Non-pigmented ciliary epithelial cell (primary cell): ENCODE data around the gene GFRA1.

Source experiments
- DNase-seq: peaks from one replicate; pipeline ENCODE4 v3.0.0-alpha.2; 2010; ENCODE audit warnings: low read depth

The GFRA1 gene, protein sequence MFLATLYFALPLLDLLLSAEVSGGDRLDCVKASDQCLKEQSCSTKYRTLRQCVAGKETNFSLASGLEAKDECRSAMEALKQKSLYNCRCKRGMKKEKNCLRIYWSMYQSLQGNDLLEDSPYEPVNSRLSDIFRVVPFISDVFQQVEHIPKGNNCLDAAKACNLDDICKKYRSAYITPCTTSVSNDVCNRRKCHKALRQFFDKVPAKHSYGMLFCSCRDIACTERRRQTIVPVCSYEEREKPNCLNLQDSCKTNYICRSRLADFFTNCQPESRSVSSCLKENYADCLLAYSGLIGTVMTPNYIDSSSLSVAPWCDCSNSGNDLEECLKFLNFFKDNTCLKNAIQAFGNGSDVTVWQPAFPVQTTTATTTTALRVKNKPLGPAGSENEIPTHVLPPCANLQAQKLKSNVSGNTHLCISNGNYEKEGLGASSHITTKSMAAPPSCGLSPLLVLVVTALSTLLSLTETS

DNA sequence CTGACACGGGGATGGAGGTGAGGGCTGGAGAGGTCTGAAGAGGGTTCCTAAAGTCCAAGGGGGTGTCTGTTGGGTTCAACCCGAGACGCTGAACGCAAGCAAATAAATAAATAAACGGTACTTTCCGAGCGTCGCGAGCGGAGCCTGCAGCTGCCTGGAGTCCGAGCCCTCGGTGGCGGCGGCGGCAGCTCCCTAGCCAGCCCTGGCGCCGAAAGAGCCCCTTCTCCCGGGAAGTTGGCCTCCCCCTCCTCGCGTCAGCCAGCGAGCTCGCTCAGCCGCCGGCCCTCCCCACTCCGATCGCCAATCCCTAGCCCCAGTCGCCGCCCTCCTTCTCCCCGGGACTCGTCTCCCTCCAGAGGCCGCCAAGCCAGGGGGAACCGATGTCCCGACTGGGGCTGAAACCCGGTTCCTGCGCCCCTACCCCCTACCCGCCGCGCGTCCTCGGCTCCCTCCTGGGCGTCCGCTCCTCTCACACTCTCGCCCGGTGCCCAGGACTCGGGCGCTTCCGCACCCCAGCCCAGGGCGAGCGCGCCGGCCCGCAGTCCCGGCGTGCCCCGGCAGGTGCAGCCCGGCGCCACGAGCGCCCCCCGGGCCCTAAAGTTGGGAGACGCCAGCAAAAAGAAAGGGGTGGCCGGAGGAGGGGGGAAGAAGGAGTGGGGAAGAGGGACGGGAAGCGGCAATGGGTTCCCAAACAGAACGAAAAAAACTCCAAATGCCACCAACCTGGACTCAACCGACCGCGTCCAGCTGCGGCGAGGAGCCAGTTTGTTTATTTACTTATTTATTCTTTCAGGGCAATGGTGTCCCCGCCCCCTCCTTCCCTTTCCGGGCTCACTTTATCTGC, at the start of gene GFRA1:
Gene GFRA1 (minus strand): TSS at position 767 of the 844 bp plus-strand sequence. CDS start 1,177 bp downstream, outside the sequence.
- no peak for DNase-seq

DNA sequence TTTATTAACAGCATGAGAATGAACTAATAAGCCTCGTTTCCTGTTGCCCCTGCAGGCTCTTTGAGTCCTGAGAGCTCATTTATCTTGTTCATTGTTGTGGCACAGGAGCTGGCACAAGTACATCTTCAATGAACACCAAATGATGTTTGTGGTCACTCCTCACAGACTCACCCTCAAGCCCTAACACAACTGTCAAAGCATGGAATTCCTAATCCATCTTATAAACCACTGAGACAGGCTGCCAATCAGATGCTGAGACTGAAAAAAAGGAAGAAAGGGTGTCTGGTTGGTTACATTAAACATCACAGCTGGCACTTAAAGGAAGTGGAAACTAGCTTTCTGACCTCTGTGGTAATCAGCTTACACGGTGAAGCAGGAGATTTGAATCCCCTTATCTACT, 43.5 kb upstream of the GFRA1 start:
- DNase-seq: no peak

DNA sequence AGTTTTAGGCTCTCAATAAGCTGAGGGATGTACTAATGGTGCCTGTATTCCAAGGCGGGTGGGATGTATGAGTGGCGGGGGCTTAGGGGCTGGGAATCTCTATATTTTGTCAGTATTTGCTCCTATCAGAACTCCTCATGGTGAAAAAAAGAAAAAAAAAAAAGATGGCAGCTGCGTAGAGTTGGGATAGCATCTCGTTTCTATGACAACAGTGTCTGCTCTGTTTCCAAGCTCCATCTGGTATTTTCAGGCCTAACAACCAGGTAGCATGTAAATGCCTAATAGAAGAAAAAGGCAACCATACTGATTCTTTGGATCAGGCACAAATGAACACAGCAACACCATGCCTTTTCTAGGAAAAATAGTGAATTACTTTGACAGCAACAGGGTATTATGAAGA, 39.5 kb upstream of the GFRA1 start:
- DNase-seq: no peak

DNA sequence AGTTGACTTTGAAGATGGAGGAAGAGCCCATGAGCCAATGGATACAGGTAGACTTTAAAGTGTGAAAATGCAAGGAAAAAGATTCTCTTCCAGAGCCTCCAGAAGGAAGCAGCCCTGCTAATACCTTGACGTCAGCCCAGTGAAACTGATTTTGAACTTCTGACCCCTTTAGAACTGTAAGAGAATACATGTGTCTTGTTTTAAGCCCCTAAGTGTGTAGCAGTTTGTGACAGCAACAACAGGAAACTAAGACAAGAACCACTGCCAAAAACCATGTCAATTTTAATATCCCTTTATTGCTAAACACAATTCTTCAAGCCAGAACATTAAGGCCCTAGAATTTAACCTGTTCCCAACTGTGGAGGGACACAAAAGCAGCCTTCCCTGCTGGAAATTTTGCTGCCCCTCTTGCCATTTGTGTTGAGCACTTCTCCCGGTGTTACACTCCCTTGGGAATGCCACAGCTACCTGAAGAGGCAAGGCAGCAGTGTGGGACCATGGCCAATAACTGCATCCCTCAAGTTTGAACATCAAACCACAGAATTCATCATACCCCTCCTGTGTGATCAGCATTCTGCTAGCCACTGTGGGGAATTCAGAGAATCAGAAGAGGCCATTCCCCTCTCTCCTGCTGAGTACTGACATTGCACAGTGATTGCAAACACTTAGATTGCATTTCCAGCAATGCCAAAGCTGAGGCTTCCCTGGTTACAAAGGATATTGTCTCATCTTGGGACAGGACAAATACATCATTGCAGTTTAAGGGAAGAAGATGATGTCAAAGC, 38.9 kb upstream of the GFRA1 start:
- DNase-seq: no peak

DNA sequence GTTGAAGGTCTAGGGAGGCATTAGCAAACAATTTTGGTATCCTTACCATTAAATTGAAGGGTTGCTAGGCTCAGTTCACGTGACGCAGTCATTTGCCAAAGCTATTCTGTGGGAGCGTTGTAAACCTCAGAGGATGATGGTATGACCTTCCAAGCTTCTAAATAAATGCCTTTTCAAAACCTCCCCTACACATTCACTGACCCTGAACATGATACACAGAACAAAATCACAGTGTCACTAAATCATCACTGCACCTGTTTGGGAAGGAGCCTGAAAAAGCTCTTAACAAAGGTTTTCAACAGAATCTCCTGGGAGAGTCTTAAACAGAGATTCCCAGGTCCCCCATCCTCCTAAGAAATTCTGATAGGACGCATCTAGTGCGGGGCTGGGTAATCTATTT, 38.0 kb upstream of the GFRA1 start:
- no peak for DNase-seq

DNA sequence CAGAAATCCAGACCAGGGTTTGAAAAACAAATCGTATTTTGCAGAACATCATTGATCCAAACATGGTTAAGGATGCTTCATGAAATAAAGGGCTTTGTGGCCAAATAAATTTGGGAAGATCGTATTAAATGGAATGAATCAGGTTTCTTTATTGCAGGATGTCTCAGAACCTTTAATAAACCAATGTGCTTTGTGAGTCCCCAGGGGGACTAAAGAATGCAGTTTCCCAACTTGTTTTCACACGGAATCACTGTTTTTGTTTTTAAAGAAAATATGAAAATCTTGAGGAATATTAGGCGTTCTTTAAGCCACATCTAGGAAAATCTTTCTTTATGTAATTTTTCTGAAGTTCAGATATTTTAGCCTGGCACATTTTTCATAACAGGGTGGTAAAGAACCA, 34.4 kb upstream of the GFRA1 start:
- DNase-seq: no peak

DNA sequence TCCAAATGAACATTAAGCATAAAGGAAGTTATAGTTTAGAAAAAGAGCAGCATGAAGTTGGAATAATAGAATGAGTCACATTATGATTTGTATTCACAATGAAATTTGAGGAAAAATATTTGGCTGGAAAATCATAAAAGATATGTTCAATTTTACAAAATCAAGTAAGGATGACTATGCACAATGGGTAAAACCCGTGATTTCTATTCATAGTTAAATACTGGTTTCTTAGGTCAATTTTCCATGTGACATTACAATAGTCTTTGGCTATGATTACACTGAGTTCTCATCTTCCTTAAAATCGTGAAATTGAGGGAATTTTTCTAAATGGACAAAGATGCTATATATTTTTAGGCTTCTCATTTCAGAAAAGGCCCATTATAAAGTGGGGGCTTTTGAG, 33.8 kb upstream of the GFRA1 start:
- DNase-seq: no peak

DNA sequence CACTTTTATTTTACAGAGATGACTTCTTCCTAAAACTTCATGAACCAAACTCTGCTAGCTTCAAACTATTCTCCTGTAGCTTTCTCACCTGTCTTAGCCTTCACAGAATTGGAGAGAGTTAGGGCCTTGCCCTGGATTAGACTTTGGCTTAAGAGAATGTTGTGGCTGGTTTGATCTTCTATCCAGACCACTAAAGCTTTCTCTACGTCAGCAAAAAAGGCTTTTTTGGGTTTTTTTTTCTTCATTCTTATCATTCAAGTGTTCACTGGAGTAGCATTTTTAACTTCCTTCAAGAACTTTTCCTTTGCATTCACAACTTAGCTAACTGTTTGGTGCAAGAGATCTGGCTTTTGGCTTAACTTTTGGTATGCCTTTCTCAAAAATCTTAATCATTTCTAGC, 31.9 kb upstream of the GFRA1 start:
- DNase-seq: no peak

DNA sequence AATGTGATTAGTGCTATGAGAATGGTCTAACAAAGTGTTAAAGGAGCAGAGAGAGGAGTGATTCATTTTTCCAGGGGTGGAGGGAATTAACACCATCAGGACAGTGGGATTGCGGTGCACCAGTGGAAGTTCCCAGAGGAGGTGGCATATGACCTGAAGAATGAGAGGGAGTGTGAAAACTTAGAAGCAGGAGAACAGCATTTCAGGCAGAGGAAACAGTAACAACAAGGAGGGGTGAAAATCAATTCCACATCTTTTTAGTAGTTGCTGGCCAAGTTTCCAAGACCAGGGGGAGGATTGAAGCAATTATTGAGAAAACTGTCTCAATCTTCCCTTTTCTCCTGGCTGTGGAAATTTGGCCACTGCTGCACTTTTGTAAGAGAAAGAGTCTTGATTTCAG, 27.5 kb upstream of the GFRA1 start:
- no peak for DNase-seq

DNA sequence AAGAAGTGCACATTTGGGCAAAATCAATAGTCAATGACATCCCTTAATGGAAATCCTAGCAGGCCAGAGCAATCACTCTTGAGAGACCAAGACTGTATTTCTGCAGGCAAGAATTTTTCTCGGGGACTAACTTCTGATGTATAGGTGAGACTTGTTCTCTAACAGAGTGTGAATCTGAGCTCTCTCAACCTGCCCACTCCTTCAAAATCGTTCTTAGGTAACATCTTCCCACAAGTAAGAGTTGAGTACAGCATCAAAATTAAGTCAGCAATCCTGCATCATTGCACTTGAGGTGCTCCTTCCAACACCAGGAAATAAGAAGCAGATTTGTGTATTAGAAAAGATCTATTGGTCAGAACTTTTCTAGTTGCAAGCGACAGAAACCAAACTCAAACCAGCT, 25.6 kb upstream of the GFRA1 start:
- no peak for DNase-seq

DNA sequence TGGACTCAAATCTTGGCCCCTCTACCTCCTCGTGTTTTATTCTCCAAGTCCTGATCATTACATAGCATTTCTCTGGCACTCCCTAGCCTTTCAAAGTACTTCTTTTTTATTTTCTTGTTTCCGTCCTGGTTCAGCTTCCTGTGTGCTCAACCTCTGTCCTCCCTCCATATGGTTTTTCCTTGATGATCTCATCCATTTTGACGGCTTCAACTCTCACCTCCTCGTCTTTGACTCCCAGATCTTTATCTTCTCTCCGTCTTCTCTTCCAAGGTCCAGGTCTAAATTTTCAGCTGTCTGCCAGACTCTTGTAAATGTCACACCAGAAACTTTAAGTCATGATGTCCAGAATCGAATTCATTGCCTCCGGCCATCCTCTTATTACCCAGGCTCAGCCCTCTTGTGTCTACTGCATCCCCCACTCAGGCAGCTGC, 23.3 kb upstream of the GFRA1 start:
- DNase-seq: no peak

DNA sequence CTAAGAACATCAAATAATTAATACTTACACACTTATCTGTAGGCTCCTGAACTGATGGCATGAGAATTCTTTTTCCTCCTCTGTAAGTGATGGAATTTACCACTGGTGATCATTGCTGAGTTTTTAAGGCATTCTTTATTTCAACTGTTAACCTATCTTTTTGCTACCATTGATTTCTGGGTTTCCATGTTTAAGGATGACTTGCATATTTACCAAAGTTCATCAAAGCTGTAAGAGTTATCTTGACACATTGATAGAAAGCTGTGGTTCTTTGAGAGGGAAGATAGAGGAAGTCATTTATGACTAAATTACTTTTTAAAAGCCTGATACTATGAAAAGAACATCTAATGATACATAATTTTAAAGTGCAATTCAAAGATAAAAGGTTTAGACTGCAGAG, 19.5 kb upstream of the GFRA1 start:
- no peak for DNase-seq

DNA sequence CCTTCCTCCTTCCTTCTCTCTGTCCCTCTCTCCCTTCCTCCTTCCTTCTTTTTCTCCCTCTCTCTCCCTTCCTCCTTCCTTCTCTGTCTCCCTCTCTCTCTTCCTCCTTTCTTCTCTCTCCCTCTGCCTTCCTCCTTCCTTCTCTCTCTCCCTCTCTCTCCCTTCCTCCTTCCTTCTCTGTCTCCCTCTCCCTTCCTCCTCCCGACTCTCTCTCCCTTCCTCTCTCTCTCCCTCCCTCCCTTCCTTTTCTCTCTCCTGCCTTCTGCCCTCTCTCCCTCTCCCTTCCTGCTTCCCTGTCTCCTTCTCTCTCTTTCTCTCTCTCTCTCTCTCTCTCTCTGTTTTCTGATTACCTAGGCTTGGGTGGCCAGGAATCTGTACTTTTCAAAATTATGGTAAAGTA, 16.6 kb upstream of the GFRA1 start:
- DNase-seq: no peak

DNA sequence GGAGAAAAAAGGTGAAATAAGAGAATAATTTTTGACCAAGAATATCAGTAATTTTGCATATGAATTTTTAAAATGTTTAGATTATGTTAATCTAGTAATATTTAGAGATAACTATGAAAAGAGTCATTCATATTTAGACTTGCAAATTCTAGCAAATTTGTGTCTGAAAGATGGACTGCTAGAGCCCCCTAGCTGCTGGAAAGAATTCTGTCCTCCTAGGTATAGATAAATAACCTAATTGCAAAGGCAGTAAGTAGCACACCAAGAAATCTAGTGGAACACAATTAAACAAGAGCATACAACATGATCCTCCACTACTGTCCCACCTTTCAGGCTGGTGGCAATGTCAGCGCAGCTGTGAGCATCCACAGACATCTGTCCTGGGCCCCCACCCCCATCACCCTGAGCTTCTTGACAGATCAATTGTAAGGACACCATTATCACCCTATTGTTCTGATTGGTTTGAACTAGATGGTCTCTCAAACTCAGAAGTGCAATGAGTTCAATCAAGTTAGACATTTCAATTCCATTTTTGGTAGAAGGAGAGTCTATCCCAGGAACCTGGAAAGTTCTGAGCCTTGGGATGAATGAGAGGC, 15.0 kb upstream of the GFRA1 start:
- DNase-seq: no peak

DNA sequence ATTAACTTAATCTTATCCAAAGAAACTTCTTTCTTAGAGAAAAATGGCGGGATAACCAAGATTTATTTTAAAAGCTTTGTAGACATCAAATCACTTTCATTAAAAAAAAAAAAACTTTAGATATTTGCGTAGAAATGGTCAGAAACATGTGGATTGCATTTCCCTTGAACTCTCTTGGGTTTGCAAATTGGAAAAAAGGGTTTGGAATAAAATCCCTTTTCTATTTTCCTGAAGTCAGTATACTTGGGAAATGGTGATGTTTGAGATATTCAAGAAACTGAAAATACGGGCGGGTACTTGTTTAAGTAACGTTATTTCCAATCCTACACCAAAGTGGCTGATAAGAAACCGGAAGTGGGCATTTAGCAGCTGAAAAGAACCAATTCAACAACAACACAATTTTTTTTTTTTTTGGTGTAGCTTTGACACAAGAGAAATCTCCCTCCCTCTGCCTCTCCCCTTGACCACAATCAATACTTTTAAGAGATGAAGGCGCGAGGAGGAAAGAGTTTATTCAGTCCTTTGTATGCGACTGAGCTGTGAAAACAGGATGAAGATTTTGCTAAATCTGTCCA, 13.7 kb upstream of the GFRA1 start:
- no peak for DNase-seq

DNA sequence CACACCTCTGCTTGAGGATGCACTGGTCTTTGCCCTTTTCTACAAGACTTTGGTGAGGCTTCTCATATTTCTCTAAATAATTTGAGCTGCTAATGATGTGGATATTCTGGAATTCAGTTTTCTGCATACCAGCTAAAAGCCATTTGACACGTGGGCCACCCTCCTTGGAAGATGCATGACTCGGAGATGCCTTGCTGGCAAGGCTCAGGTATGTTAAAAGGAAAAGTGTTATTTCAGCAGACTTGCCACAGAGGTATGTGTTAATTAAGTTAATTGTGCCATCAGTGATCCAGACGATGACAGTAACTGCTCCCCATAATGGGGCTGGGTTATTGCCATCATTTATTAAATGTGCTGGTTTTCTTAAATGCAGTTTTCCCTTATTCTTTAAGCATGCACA, 8.8 kb upstream of the GFRA1 start:
- no peak for DNase-seq

DNA sequence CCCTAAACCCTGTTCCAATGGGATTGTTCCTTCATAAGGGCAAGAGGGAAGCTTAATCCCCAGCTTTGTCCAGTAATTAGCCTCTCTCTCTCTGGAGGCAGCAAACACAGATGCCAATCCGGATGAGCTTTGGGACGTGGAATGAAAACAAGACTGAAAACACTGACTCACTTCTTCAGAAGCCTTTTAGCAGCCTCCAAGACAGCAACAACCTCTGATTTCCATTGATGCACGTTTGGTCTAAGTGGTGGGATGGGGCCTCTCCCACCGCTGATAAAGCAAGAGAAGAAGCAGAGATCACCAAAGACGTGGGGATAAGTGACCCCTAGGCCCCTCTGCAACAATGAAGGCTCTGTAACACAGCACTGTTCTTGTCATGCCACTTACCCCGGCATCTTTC, 5.8 kb upstream of the GFRA1 start:
- peak; percentile 40 for DNase-seq

DNA sequence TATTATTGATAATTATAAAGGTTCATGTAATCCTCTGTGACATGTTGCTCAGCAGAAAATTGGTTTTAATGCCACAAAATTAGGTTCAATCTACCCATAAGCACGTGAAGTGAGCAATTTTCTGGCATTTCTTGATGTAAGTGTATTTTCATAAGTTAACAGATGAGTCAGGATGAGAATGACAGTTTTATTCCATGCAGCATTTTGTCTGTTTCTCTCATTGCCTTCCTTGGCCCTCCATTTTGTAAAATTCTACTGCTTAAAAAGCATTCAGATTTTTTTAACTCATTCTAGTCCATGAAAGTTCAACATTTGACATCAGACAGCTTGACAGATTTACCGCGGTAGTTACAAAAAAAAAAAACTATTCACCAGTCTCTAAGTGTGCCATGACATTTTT, 4.0 kb upstream of the GFRA1 start:
- DNase-seq: no peak

DNA sequence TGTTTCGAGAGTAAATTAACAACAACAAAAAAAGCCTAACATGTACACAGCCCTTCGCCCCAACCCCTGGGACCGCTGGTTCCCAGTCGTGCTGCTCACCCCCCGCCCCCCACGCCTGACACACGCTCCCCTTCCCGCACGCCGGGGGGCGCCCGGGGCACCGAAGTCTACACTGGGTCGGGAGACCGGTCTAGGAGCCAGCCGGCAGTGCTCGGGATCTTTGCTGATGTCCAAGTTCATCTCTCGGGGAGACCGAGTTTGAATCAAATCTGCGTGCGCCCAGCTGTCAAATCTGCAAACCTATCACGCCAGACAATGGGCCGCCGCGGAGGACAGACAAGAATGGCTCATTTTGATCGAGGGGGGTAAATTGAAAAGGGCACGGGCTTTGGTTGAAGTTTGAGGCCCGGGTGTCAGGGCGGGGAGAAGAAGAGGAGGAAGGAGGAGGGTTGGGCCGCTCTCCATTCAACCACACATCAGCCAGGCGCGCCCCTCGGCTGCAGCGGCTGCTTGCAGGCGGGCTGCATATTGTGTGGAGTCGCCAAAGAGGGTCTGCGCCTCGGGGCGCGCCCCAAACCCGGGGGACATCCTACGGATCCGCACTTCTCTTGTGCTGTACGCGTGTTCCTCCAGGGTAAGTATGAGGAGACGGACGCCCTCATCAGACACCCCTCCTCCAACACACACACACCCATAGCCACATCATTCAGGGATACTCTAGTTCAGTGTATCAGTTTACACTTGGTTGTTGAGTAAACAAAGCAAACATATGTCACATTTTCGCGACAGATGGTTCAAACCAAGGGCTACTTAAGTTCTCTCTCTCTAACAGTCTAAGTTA, 1.3 kb upstream of the GFRA1 start:
- no peak for DNase-seq

DNA sequence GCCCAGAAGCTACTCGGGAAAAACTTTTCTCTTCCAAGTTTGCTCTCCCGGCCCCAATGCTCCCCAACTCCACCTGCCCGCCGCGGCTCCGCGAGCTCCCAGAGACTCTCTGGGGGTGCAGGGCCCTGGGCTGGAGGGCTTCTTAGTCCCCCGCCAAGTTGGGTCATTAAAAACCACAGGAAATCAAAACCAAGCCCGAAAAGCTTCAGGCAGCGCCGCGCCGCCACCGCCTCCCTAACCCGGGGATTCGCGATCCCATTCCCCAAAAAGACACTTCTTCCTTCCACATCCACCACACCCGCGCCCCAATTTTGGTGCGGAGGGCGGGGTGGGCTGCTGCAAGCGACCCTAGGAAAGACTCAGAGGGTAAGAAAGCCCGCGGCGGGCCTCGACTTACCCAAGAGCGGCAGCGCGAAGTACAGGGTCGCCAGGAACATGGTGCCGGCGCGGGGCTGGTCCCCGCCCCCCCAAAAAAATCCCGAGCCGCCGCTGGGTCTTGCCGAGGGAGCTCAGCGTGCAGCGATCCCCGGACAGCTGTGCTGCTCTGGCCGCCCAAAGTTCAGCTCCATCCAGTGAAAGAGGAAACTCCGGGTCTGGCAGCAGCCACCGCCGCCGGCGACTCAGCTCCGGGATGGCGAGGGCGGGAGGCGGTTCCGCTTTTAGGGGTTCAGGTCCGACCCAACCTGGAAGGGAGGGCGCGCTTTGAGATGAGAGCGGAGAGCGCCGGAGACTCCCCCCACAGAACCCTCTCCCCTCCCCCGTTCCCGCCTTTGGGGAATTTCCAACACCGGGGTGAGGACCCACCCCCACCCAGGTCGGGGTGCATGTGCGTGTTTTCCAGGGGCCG, 1.2 kb downstream of the GFRA1 start:
- DNase-seq: no peak
